Nephron (organoid): Measurements from ENCODE around the gene RGS7.
"Not testable (repeated sequence)": the region's sequence is repeated elsewhere in the genome, so short reads cannot be mapped to it uniquely, and the experiment has no call there.

Source experiments
- H3K27ac Mint-ChIP-seq, 3 experiments: 2 replicates each; pipeline ENCODE4 v1.8.0; 2020; ENCODE audit warnings: mixed read lengths in 3 of 3, mild to moderate bottlenecking in 2 of 3, moderate library complexity in 1 of 3
- H3K27me3 Mint-ChIP-seq: 2 replicates; pipeline ENCODE4 v1.8.0; 2021; ENCODE audit warnings: low read depth, mild to moderate bottlenecking, moderate library complexity, mixed read lengths
- H3K36me3 Mint-ChIP-seq: 2 replicates; pipeline ENCODE4 v1.8.0; 2020; ENCODE audit warnings: low read depth, mixed read lengths
- H3K4me1 Mint-ChIP-seq: 2 replicates; pipeline ENCODE4 v1.8.0; 2020; ENCODE audit warnings: mixed read lengths
- H3K4me3 Mint-ChIP-seq, 3 experiments: 2 replicates each; pipeline ENCODE4 v1.8.0; 2020; ENCODE audit warnings: mild to moderate bottlenecking in 3 of 3, mixed read lengths in 3 of 3, moderate library complexity in 2 of 3
- H3K9me3 Mint-ChIP-seq: 2 replicates; pipeline ENCODE4 v1.8.0; 2020; ENCODE audit warnings: mixed read lengths
- CTCF ChIP-seq, 3 experiments: fragments of 200-600 bp; sonication (generic); IDR thresholded peaks; one replicate each; pipeline ENCODE4 v1.5.0; 2021; ENCODE audit warnings: antibody characterized with exemption in 3 of 3; ENCODE audit not compliant: unreplicated experiment in 3 of 3

The RGS7 gene

GRCh38 chr1:240772131-240772530 lies 584.9 kb downstream of the RGS7 start:
- peaks cover 11% of the 10 kb centered on the region for H3K4me1 Mint-ChIP-seq
- no peaks in the 10 kb centered on the region for H3K36me3 Mint-ChIP-seq
- H3K27me3 Mint-ChIP-seq = no peaks in the 10 kb centered on the region
- no peaks in the 10 kb centered on the region for H3K9me3 Mint-ChIP-seq
- H3K27ac Mint-ChIP-seq = no peak overlapping the region
- TF ChIP-seq CTCF (IDR thresholded peaks at IDR 0.05; ENCODE audit: unreplicated experiment in 3 of 3) = no peak
- no peak overlapping the region for H3K4me3 Mint-ChIP-seq

DNA sequence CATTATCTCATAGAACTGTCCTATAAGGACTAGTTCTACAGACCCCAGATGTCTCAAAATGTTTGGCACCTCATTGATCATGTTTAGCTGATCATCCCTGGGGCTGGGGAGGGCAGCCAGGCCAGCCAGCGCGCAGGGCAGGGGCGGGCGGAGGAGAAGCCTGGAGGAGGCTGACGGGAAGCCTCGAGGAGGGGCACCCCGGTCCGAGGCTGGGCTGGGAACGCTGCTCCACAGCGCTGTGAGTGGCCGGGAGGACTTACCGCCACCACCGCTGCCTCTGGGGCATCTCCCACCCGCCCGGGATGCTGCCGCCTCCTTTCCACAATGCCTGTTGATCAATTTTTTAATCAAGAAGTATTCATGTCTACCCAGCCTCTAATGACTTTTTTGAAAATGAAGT lies 585.6 kb downstream of the RGS7 start:
- Mint-ChIP-seq H3K4me1 (peaks cover 11% of the 10 kb centered on the region), H3K4me3 (no peak overlapping the region), H3K27me3 (no peaks in the 10 kb centered on the region), H3K9me3 (no peaks in the 10 kb centered on the region), H3K27ac (no peak overlapping the region), H3K36me3 (no peaks in the 10 kb centered on the region)
- no peak for TF ChIP-seq CTCF (IDR thresholded peaks at IDR 0.05; ENCODE audit: unreplicated experiment in 3 of 3)

DNA sequence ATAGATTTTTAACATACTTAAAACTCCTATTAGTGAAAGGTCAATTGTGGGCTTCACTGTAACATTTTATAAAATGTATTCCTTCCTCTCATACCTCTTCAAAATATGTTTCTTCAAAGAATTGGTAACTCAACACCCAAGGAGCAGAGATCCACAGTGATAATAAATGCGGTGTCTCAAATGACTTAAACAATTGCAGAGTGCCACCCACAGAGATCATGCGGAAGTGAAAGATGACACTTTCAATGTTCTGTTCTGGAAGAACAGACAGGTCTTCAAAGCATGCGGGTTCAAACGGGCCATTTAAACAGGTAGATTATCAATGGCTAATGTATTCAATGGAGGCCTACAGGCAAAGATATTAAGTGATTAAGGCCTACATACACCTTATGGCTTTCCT lies 588.0 kb downstream of the RGS7 start:
- Mint-ChIP-seq H3K27ac (no peak overlapping the region), H3K36me3 (no peaks in the 10 kb centered on the region), H3K27me3 (no peaks in the 10 kb centered on the region), H3K9me3 (no peaks in the 10 kb centered on the region), H3K4me3 (no peak overlapping the region), H3K4me1 (peaks cover 11% of the 10 kb centered on the region)
- no peak for TF ChIP-seq CTCF (IDR thresholded peaks at IDR 0.05; ENCODE audit: unreplicated experiment in 3 of 3)

- Mint-ChIP-seq H3K4me3 (no peak overlapping the region), H3K36me3 (no peaks in the 10 kb centered on the region), H3K9me3 (no peaks in the 10 kb centered on the region), H3K27ac (no peak overlapping the region), H3K4me1 (peaks cover 6% of the 10 kb centered on the region), H3K27me3 (no peaks in the 10 kb centered on the region)
- no peak for TF ChIP-seq CTCF (IDR thresholded peaks at IDR 0.05; ENCODE audit: unreplicated experiment in 3 of 3)
Observed at GRCh38 chr1:240766831-240767230, 590.2 kb downstream of the RGS7 start.

GRCh38 chr1:240765732-240766363 lies 591.2 kb downstream of the RGS7 start:
- no peak for TF ChIP-seq CTCF (IDR thresholded peaks at IDR 0.05; ENCODE audit: unreplicated experiment in 3 of 3)
- no peak overlapping the region for H3K27ac Mint-ChIP-seq
- peaks cover 6% of the 10 kb centered on the region for H3K4me1 Mint-ChIP-seq
- no peaks in the 10 kb centered on the region for H3K27me3 Mint-ChIP-seq
- no peaks in the 10 kb centered on the region for H3K36me3 Mint-ChIP-seq
- H3K9me3 Mint-ChIP-seq = no peaks in the 10 kb centered on the region
- no peak overlapping the region for H3K4me3 Mint-ChIP-seq

GRCh38 chr1:240763771-240764170 lies 593.2 kb downstream of the RGS7 start:
- no peaks in the 10 kb centered on the region for H3K27me3 Mint-ChIP-seq
- no peak overlapping the region for H3K27ac Mint-ChIP-seq
- H3K9me3 Mint-ChIP-seq = no peaks in the 10 kb centered on the region
- no peak overlapping the region for H3K4me3 Mint-ChIP-seq
- peaks cover 1% of the 10 kb centered on the region for H3K4me1 Mint-ChIP-seq
- TF ChIP-seq CTCF (IDR thresholded peaks at IDR 0.05; ENCODE audit: unreplicated experiment in 3 of 3) = no peak
- H3K36me3 Mint-ChIP-seq = no peaks in the 10 kb centered on the region

DNA sequence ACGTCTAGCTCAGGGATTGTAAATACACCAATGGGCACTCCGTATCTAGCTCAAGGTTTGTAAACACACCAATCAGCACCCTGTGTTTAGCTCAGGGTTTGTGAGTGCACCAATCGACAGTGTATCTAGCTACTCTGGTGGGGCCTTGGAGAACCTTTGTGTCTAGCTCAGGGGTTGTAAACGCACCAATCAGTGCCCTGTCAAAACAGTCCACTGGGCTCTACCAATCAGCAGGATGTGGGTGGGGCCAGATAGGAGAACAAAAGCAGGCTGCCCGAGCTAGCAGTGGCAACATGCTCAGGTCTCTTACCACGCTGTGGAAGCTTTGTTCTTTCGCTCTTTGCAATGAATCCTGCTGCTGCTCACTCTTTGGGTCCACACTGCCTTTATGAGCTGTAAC lies 593.9 kb downstream of the RGS7 start:
- not testable (repeated sequence) for H3K9me3 Mint-ChIP-seq, H3K27me3 Mint-ChIP-seq, H3K4me3 Mint-ChIP-seq, H3K36me3 Mint-ChIP-seq, H3K27ac Mint-ChIP-seq, H3K4me1 Mint-ChIP-seq

DNA sequence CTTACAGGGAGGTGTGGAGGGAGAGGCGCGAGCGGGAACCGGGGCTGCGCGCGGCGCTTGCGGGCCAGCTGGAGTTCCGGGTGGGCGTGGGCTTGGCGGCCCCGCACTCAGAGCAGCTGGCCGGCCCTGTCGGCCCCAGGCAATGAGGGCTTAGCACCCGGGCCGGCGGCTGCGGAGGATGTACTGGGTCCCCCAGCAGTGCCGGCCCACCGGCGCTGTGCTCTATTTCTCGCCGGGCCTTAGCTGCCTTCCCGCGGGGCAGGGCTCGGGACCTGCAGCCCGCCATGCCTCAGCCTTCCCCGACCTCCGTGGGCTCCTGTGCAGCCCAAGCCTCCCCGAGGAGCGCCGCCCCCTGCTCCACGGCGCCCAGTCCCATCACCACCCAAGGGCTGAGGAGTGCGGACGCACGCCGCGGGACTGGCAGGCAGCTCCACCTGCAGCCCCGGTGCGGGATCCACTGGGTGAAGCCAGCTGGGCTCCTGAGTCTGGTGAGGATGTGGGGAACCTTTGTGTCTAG lies 594.5 kb downstream of the RGS7 start:
- H3K4me1 Mint-ChIP-seq, H3K36me3 Mint-ChIP-seq, H3K9me3 Mint-ChIP-seq, H3K4me3 Mint-ChIP-seq, H3K27me3 Mint-ChIP-seq, H3K27ac Mint-ChIP-seq: not testable (repeated sequence)

DNA sequence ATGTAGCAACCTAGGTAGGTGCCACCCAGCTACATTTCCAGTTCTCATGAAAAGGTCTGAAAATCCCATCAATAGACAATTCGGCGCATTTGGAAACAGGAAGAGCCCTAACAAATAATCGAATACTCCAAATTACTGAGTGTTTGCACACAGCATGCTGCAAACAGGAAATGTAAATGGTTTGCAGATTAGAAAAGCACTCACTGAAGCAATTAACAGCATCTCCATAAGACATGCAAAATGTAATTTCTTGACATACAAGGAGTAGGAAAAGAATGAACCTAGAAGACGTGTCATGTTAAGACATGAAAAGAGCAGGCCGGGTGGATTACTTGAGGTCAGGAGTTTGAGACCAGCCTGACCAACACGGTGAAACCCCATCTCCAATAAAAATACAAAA lies 598.2 kb downstream of the RGS7 start:
- not testable (repeated sequence) for H3K27me3 Mint-ChIP-seq, H3K36me3 Mint-ChIP-seq, H3K9me3 Mint-ChIP-seq, H3K27ac Mint-ChIP-seq, H3K4me3 Mint-ChIP-seq, H3K4me1 Mint-ChIP-seq
